GM23338 (cell line): ENCODE data around the gene XKR7. TPM values are rescaled to one million over a fixed set of nuclear protein-coding genes. Genes with fewer than 3 reads are reported as not detected.

Experiments
- ATAC-seq: fragments of 200-7000 bp; cut with Tn5 transposase; 3 replicates; pipeline ENCODE4 v1.9.1; 2020
- DNase-seq: peaks from one replicate; pipeline ENCODE4 v3.0.0-alpha.2; 2015; ENCODE audit warnings: low spot score
- H2AFZ ChIP-seq: fragments of 200-600 bp; sonication (generic); 2 replicates; pipeline ENCODE4 v1.8.0; 2016; ENCODE audit warnings: antibody characterized with exemption, mild to moderate bottlenecking, moderate library complexity
- H3F3A ChIP-seq: fragments of 200-600 bp; sonication (generic); replicated peaks from 2 replicates; pipeline ENCODE4 v1.8.0; 2017; ENCODE audit warnings: antibody characterized with exemption, mixed run types, low read depth
- H3K27ac ChIP-seq: fragments of 200-600 bp; sonication (generic); 2 replicates; pipeline ENCODE4 v1.6.1; 2016; ENCODE audit warnings: low read depth
- H3K27me3 ChIP-seq: fragments of 200-600 bp; sonication (generic); 2 replicates; pipeline ENCODE4 v1.8.0; 2016; ENCODE audit warnings: mild to moderate bottlenecking, mixed run types, moderate library complexity; ENCODE audit not compliant: insufficient read depth
- H3K36me3 ChIP-seq: fragments of 200-600 bp; sonication (generic); 2 replicates; pipeline ENCODE4 v1.8.0; 2016; ENCODE audit warnings: mild to moderate bottlenecking; ENCODE audit not compliant: insufficient read depth
- H3K4me1 ChIP-seq: fragments of 200-600 bp; sonication (generic); 2 replicates; pipeline ENCODE4 v1.8.0; 2016; ENCODE audit warnings: mild to moderate bottlenecking, moderate library complexity; ENCODE audit not compliant: insufficient read depth
- H3K4me2 ChIP-seq: fragments of 200-600 bp; sonication (generic); 2 replicates; pipeline ENCODE4 v1.7.1; 2017; ENCODE audit warnings: mixed run types
- H3K4me3 ChIP-seq: fragments of 200-600 bp; sonication (generic); 2 replicates; pipeline ENCODE4 v1.6.1; 2016; ENCODE audit warnings: mixed run types
- H3K79me2 ChIP-seq: fragments of 200-600 bp; sonication (generic); replicated peaks from 2 replicates; pipeline ENCODE4 v1.8.0; 2017; ENCODE audit warnings: mild to moderate bottlenecking; ENCODE audit not compliant: insufficient read depth
- H3K9me2 ChIP-seq: fragments of 200-600 bp; sonication (generic); 2 replicates; pipeline ENCODE4 v1.8.0; 2017; ENCODE audit not compliant: insufficient read depth
- H4K20me1 ChIP-seq: fragments of 200-600 bp; sonication (generic); replicated peaks from 2 replicates; pipeline ENCODE4 v1.8.0; 2017; ENCODE audit warnings: mild to moderate bottlenecking; ENCODE audit not compliant: insufficient read depth
- H3K27ac Mint-ChIP-seq: 2 replicates; pipeline ENCODE4 v1.8.0; 2020; ENCODE audit warnings: inconsistent platforms, mild to moderate bottlenecking, moderate library complexity, mixed read lengths
- H3K27me3 Mint-ChIP-seq: 3 replicates; pipeline ENCODE4 v1.8.0; 2022; ENCODE audit warnings: low read depth, mild to moderate bottlenecking, moderate library complexity, mixed read lengths, inconsistent platforms; ENCODE audit not compliant: insufficient read depth, poor library complexity
- H3K36me3 Mint-ChIP-seq: 3 replicates; pipeline ENCODE4 v1.8.0; 2021; ENCODE audit warnings: low read depth, mild to moderate bottlenecking, inconsistent platforms, moderate library complexity, mixed read lengths
- H3K4me1 Mint-ChIP-seq: 3 replicates; pipeline ENCODE4 v1.8.0; 2020; ENCODE audit warnings: mild to moderate bottlenecking, inconsistent platforms, mixed read lengths
- H3K4me3 Mint-ChIP-seq: 3 replicates; pipeline ENCODE4 v1.8.0; 2021; ENCODE audit warnings: moderate library complexity, mild to moderate bottlenecking, inconsistent platforms, mixed read lengths
- H3K9me3 Mint-ChIP-seq: 3 replicates; pipeline ENCODE4 v1.8.0; 2020; ENCODE audit warnings: moderate library complexity, mild to moderate bottlenecking, inconsistent platforms, mixed read lengths
- CREB1 ChIP-seq: fragments of 250-450 bp; sonication (Bioruptor Pico); IDR thresholded peaks from 2 replicates; pipeline ENCODE4 v1.5.0; 2020; ENCODE audit warnings: low read depth, mild to moderate bottlenecking, moderate library complexity
- EZH2 ChIP-seq: fragments of 200-600 bp; sonication (generic); IDR thresholded peaks from one replicate; pipeline ENCODE4 v1.8.0; 2017; ENCODE audit warnings: antibody characterized with exemption, mild to moderate bottlenecking, low read depth; ENCODE audit not compliant: unreplicated experiment
- EZH2phosphoT487 ChIP-seq: fragments of 200-600 bp; sonication (generic); IDR thresholded peaks from one replicate; pipeline ENCODE4 v1.8.1; 2018; ENCODE audit warnings: antibody characterized with exemption; ENCODE audit not compliant: unreplicated experiment
- JUNB ChIP-seq: IDR thresholded peaks from one replicate; pipeline ENCODE4 v1.6.1; 2016; ENCODE audit warnings: antibody characterized with exemption; ENCODE audit not compliant: unreplicated experiment
- NANOG ChIP-seq: IDR thresholded peaks from 2 replicates; pipeline ENCODE4 v1.6.1; 2016; ENCODE audit warnings: antibody characterized with exemption, borderline replicate concordance
- POLR2AphosphoS5 ChIP-seq: IDR thresholded peaks from 2 replicates; pipeline ENCODE4 v1.6.1; 2016; ENCODE audit warnings: antibody characterized with exemption, low read depth
- STAT1 ChIP-seq: IDR thresholded peaks from one replicate; pipeline ENCODE4 v1.6.1; 2016; ENCODE audit warnings: antibody characterized with exemption; ENCODE audit not compliant: unreplicated experiment
- ZNF114 ChIP-seq: fragments of 250-450 bp; sonication (Bioruptor Pico); IDR thresholded peaks from 2 replicates; pipeline ENCODE4 v1.5.0; 2020; ENCODE audit warnings: mild to moderate bottlenecking, moderate library complexity
- polyA plus RNA-seq: library from polyadenylated mRNA; unstranded; fragments of >200 nt; fragmentation: Nextera tagmentation; extraction: Ambion mirVana; gene quantifications from 2 replicates; pipeline ENCODE4 v1.2.1, GENCODE V29; 2016
- total RNA-seq: library from RNA; depleted of rRNA; stranded (reverse); fragments of >200 nt; shearing (Covaris generic); gene quantifications from 2 replicates; pipeline ENCODE4 v1.2.3, GENCODE V29; 2014
- TF ChIP-seq, protein P1 (sequence below): IDR thresholded peaks from 2 replicates; pipeline ENCODE4 v1.6.1; 2016; ENCODE audit warnings: antibody characterized with exemption
- TF ChIP-seq, protein P2 (sequence below): IDR thresholded peaks from one replicate; pipeline ENCODE4 v1.6.1; 2018; ENCODE audit warnings: antibody characterized with exemption; ENCODE audit not compliant: unreplicated experiment
- TF ChIP-seq, protein P3 (sequence below): fragments of 250-450 bp; sonication (Bioruptor Pico); IDR thresholded peaks from 2 replicates; pipeline ENCODE4 v1.5.0; 2020; ENCODE audit warnings: mild to moderate bottlenecking, moderate library complexity
- TF ChIP-seq, protein P4 (sequence below), 2 experiments: fragments of 200-600 bp in 1 of 2; sonication (generic) in 1 of 2; conservative IDR thresholded peaks; 2 replicates each; pipeline versions ENCODE4 v1.5.1 to v1.6.1; 2016 to 2017; ENCODE audit warnings: antibody characterized with exemption in 2 of 2, low read depth in 2 of 2, mild to moderate bottlenecking in 2 of 2, moderate library complexity in 1 of 2

XKR7 gene
- total and polyA plus RNA-seq, 2 experiments from 2014 or later: 0.61 to 3.9 TPM

DNA sequence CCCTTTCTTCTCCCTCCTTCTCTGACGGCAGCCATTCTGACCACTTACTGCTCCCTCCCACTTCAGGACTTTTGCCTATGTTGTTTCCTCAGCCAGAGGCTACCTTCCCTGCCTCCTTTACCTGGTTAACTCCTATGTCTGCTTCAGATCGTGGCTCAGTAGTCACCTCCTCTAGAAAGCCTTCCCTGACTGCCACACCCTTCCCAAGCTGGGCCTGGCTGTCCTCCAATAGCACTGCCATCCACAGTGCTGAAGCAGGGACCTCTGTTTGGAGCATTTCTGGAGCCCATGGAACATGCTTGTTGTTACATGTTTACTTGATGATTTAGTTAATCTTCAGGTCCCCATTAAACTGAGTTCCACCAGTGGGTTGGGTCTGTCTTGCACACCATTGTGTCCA, 13.8 kb downstream of the XKR7 start:
- Mint-ChIP-seq H3K4me1 (peaks cover 2% of the 10 kb centered on the region), H3K27me3 (peaks cover 3% of the 10 kb centered on the region), H3K36me3 (peaks cover 1% of the 10 kb centered on the region; the same call in 1 of the 3 replicates), H3K9me3 (peaks cover 17% of the 10 kb centered on the region; the same call in 2 of the 3 replicates), H3K27ac (no peak overlapping the region; the same call in 1 of the 2 replicates), H3K4me3 (no peak overlapping the region)
- ATAC-seq (no peak), DNase-seq (no peak)
- Histone ChIP-seq H3K4me2 (no peak overlapping the region), H3K27ac (no peak overlapping the region), H4K20me1 (peaks cover 10% of the 10 kb centered on the region), H3K79me2 (no peaks in the 10 kb centered on the region), H3F3A (peaks cover 3% of the 10 kb centered on the region; the same call in 1 of the 2 replicates), H3K4me1 (peaks cover 2% of the 10 kb centered on the region; the same call in 1 of the 2 replicates), H3K9me2 (no peaks in the 10 kb centered on the region), H3K4me3 (no peak overlapping the region), H3K27me3 (no peaks in the 10 kb centered on the region), H2AFZ (no peak overlapping the region), H3K36me3 (no peaks in the 10 kb centered on the region)
- TF ChIP-seq, protein P1, sequence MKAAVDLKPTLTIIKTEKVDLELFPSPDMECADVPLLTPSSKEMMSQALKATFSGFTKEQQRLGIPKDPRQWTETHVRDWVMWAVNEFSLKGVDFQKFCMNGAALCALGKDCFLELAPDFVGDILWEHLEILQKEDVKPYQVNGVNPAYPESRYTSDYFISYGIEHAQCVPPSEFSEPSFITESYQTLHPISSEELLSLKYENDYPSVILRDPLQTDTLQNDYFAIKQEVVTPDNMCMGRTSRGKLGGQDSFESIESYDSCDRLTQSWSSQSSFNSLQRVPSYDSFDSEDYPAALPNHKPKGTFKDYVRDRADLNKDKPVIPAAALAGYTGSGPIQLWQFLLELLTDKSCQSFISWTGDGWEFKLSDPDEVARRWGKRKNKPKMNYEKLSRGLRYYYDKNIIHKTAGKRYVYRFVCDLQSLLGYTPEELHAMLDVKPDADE: no peak
- TF ChIP-seq CREB1 (no peak), ZNF114 (CRISPR knock-in tag) (no peak), POLR2AphosphoS5 (no peak), NANOG (no peak), JUNB (no peak), EZH2 (no peak), STAT1 (no peak), EZH2phosphoT487 (no peak)
- TF ChIP-seq, protein P2, sequence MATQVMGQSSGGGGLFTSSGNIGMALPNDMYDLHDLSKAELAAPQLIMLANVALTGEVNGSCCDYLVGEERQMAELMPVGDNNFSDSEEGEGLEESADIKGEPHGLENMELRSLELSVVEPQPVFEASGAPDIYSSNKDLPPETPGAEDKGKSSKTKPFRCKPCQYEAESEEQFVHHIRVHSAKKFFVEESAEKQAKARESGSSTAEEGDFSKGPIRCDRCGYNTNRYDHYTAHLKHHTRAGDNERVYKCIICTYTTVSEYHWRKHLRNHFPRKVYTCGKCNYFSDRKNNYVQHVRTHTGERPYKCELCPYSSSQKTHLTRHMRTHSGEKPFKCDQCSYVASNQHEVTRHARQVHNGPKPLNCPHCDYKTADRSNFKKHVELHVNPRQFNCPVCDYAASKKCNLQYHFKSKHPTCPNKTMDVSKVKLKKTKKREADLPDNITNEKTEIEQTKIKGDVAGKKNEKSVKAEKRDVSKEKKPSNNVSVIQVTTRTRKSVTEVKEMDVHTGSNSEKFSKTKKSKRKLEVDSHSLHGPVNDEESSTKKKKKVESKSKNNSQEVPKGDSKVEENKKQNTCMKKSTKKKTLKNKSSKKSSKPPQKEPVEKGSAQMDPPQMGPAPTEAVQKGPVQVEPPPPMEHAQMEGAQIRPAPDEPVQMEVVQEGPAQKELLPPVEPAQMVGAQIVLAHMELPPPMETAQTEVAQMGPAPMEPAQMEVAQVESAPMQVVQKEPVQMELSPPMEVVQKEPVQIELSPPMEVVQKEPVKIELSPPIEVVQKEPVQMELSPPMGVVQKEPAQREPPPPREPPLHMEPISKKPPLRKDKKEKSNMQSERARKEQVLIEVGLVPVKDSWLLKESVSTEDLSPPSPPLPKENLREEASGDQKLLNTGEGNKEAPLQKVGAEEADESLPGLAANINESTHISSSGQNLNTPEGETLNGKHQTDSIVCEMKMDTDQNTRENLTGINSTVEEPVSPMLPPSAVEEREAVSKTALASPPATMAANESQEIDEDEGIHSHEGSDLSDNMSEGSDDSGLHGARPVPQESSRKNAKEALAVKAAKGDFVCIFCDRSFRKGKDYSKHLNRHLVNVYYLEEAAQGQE: no peak
- TF ChIP-seq, protein P3, sequence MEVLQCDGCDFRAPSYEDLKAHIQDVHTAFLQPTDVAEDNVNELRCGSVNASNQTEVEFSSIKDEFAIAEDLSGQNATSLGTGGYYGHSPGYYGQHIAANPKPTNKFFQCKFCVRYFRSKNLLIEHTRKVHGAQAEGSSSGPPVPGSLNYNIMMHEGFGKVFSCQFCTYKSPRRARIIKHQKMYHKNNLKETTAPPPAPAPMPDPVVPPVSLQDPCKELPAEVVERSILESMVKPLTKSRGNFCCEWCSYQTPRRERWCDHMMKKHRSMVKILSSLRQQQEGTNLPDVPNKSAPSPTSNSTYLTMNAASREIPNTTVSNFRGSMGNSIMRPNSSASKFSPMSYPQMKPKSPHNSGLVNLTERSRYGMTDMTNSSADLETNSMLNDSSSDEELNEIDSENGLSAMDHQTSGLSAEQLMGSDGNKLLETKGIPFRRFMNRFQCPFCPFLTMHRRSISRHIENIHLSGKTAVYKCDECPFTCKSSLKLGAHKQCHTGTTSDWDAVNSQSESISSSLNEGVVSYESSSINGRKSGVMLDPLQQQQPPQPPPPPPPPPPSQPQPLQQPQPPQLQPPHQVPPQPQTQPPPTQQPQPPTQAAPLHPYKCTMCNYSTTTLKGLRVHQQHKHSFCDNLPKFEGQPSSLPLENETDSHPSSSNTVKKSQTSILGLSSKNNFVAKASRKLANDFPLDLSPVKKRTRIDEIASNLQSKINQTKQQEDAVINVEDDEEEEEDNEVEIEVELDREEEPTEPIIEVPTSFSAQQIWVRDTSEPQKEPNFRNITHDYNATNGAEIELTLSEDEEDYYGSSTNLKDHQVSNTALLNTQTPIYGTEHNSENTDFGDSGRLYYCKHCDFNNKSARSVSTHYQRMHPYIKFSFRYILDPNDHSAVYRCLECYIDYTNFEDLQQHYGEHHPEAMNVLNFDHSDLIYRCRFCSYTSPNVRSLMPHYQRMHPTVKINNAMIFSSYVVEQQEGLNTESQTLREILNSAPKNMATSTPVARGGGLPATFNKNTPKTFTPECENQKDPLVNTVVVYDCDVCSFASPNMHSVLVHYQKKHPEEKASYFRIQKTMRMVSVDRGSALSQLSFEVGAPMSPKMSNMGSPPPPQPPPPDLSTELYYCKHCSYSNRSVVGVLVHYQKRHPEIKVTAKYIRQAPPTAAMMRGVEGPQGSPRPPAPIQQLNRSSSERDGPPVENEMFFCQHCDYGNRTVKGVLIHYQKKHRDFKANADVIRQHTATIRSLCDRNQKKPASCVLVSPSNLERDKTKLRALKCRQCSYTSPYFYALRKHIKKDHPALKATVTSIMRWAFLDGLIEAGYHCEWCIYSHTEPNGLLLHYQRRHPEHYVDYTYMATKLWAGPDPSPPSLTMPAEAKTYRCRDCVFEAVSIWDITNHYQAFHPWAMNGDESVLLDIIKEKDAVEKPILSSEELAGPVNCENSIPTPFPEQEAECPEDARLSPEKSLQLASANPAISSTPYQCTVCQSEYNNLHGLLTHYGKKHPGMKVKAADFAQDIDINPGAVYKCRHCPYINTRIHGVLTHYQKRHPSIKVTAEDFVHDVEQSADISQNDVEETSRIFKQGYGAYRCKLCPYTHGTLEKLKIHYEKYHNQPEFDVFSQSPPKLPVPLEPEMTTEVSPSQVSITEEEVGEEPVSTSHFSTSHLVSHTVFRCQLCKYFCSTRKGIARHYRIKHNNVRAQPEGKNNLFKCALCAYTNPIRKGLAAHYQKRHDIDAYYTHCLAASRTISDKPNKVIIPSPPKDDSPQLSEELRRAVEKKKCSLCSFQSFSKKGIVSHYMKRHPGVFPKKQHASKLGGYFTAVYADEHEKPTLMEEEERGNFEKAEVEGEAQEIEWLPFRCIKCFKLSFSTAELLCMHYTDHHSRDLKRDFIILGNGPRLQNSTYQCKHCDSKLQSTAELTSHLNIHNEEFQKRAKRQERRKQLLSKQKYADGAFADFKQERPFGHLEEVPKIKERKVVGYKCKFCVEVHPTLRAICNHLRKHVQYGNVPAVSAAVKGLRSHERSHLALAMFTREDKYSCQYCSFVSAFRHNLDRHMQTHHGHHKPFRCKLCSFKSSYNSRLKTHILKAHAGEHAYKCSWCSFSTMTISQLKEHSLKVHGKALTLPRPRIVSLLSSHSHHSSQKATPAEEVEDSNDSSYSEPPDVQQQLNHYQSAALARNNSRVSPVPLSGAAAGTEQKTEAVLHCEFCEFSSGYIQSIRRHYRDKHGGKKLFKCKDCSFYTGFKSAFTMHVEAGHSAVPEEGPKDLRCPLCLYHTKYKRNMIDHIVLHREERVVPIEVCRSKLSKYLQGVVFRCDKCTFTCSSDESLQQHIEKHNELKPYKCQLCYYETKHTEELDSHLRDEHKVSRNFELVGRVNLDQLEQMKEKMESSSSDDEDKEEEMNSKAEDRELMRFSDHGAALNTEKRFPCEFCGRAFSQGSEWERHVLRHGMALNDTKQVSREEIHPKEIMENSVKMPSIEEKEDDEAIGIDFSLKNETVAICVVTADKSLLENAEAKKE: no peak
- TF ChIP-seq, protein P4, sequence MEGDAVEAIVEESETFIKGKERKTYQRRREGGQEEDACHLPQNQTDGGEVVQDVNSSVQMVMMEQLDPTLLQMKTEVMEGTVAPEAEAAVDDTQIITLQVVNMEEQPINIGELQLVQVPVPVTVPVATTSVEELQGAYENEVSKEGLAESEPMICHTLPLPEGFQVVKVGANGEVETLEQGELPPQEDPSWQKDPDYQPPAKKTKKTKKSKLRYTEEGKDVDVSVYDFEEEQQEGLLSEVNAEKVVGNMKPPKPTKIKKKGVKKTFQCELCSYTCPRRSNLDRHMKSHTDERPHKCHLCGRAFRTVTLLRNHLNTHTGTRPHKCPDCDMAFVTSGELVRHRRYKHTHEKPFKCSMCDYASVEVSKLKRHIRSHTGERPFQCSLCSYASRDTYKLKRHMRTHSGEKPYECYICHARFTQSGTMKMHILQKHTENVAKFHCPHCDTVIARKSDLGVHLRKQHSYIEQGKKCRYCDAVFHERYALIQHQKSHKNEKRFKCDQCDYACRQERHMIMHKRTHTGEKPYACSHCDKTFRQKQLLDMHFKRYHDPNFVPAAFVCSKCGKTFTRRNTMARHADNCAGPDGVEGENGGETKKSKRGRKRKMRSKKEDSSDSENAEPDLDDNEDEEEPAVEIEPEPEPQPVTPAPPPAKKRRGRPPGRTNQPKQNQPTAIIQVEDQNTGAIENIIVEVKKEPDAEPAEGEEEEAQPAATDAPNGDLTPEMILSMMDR (conservative IDR thresholded peaks at IDR 0.05; ENCODE audit: low read depth in 2 of 2): no peak
